A204.1 (cell line): ENCODE results near the gene MAGEA6.
"Not testable (repeated sequence)": the region's sequence is repeated elsewhere in the genome, so short reads cannot be mapped to it uniquely, and the experiment has no call there.

Source experiments
- FAIRE-seq: peaks from 2 replicates; lab custom pipeline; 2012; peaks lifted over from hg19 to GRCh38; lab: Jason Lieb, UNC

MAGEA6 gene

GRCh38 chrX:152769549-152770289, at the start of gene MAGEA6:
TSS of gene MAGEA6 (minus strand) at chrX:152769689. CDS start at chrX:152767650, 2,039 bp downstream.
- not testable (repeated sequence) for FAIRE-seq

GRCh38 chrX:152819266-152819665, 49.8 kb upstream of the MAGEA6 start:
- no peak for FAIRE-seq

- no peak for FAIRE-seq
Measured at GRCh38 chrX:152818356-152818755, 48.9 kb upstream of the MAGEA6 start.

GRCh38 chrX:152817078-152817764, 47.7 kb upstream of the MAGEA6 start:
- peak; percentile 96 for FAIRE-seq

GRCh38 chrX:152814048-152814447, 44.6 kb upstream of the MAGEA6 start:
- FAIRE-seq = no peak

GRCh38 chrX:152813206-152813605, 43.7 kb upstream of the MAGEA6 start:
- no peak for FAIRE-seq

GRCh38 chrX:152810403-152810802, 40.9 kb upstream of the MAGEA6 start:
- FAIRE-seq = no peak

- no peak for FAIRE-seq
Measured at GRCh38 chrX:152806035-152806434, 36.5 kb upstream of the MAGEA6 start.

- FAIRE-seq = no peak
Measured at GRCh38 chrX:152798945-152799344, 29.5 kb upstream of the MAGEA6 start.

- FAIRE-seq = not testable (repeated sequence)
Measured at GRCh38 chrX:152787062-152787461, 17.6 kb upstream of the MAGEA6 start.

GRCh38 chrX:152766562-152766961, 2.9 kb downstream of the MAGEA6 start:
- not testable (repeated sequence) for FAIRE-seq

GRCh38 chrX:152761582-152761981, 7.9 kb downstream of the MAGEA6 start:
- not testable (repeated sequence) for FAIRE-seq

GRCh38 chrX:152759544-152759943, 9.9 kb downstream of the MAGEA6 start:
- FAIRE-seq = not testable (repeated sequence)

GRCh38 chrX:152758918-152759317, 10.6 kb downstream of the MAGEA6 start, which contains the start of gene CSAG3:
TSS of gene CSAG3 (plus strand) at chrX:152759218.
- not testable (repeated sequence) for FAIRE-seq

GRCh38 chrX:152754871-152755270, 14.6 kb downstream of the MAGEA6 start:
- not testable (repeated sequence) for FAIRE-seq

- FAIRE-seq = not testable (repeated sequence)
Measured at GRCh38 chrX:152753686-152754650, 15.5 kb downstream of the MAGEA6 start, which contains the start of gene MAGEA2. TSS of gene MAGEA2 (minus strand) at chrX:152753842. CDS start at chrX:152751363, 2,479 bp downstream.

GRCh38 chrX:152738560-152738959, 30.9 kb downstream of the MAGEA6 start:
- FAIRE-seq = no peak

GRCh38 chrX:152736528-152736927, 33.0 kb downstream of the MAGEA6 start:
- not testable (repeated sequence) for FAIRE-seq

- no peak for FAIRE-seq
Measured at GRCh38 chrX:152735860-152736511, 33.5 kb downstream of the MAGEA6 start.

- no peak for FAIRE-seq
Measured at GRCh38 chrX:152735101-152735500, 34.4 kb downstream of the MAGEA6 start.

GRCh38 chrX:152734143-152734858, 35.2 kb downstream of the MAGEA6 start:
- not testable (repeated sequence) for FAIRE-seq
